DOHH2 (cell line): ENCODE results near the gene C2CD4D.

Experiments
- H3F3A ChIP-seq: fragments of 200-600 bp; sonication (generic), shearing (Covaris generic); 2 replicates; pipeline ENCODE4 v1.6.0; 2016; ENCODE audit warnings: antibody characterized with exemption, mild to moderate bottlenecking; ENCODE audit not compliant: control insufficient read depth, insufficient read depth
- H3K27ac ChIP-seq: fragments of 200-600 bp; sonication (generic); 2 replicates; pipeline ENCODE4 v1.5.1; 2014; ENCODE audit warnings: low read depth, mild to moderate bottlenecking, low read length, moderate library complexity
- H3K27me3 ChIP-seq: fragments of 200-600 bp; sonication (generic); 2 replicates; pipeline ENCODE4 v1.6.1; 2014; ENCODE audit warnings: mild to moderate bottlenecking, low read length, mixed read lengths; ENCODE audit not compliant: control insufficient read depth
- H3K36me3 ChIP-seq: fragments of 200-600 bp; sonication (generic); 2 replicates; pipeline ENCODE4 v1.6.1; 2014; ENCODE audit warnings: mild to moderate bottlenecking, low read length, moderate library complexity, mixed read lengths; ENCODE audit not compliant: control insufficient read depth
- H3K4me1 ChIP-seq: fragments of 200-600 bp; sonication (generic); 2 replicates; pipeline ENCODE4 v1.6.1; 2014; ENCODE audit warnings: mild to moderate bottlenecking, low read length, mixed read lengths; ENCODE audit not compliant: control insufficient read depth
- H3K4me2 ChIP-seq: fragments of 200-600 bp; sonication (generic); 2 replicates; pipeline ENCODE4 v1.6.0; 2014; ENCODE audit warnings: mild to moderate bottlenecking, low read length, moderate library complexity
- H3K4me3 ChIP-seq: fragments of 200-600 bp; sonication (generic); 2 replicates; pipeline ENCODE4 v1.5.1; 2014; ENCODE audit warnings: mild to moderate bottlenecking, low read length, mixed read lengths
- H3K79me2 ChIP-seq: fragments of 200-600 bp; sonication (generic); 2 replicates; pipeline ENCODE4 v1.6.1; 2014; ENCODE audit warnings: mild to moderate bottlenecking, low read length, mixed read lengths; ENCODE audit not compliant: control insufficient read depth
- H3K9me2 ChIP-seq: fragments of 200-600 bp; sonication (generic); replicated peaks from 2 replicates; pipeline ENCODE4 v1.6.1; 2014; ENCODE audit warnings: mild to moderate bottlenecking, low read length, mixed read lengths; ENCODE audit not compliant: control insufficient read depth
- H3K9me3 ChIP-seq: fragments of 200-600 bp; sonication (generic); 2 replicates; pipeline ENCODE4 v1.6.1; 2014; ENCODE audit warnings: antibody characterized with exemption, low read length, mixed read lengths; ENCODE audit not compliant: control insufficient read depth, insufficient read depth
- H4K20me1 ChIP-seq: fragments of 200-600 bp; sonication (generic); 2 replicates; pipeline ENCODE4 v1.6.0; 2014; ENCODE audit warnings: low read depth, mild to moderate bottlenecking, antibody characterized with exemption, low read length, moderate library complexity; ENCODE audit not compliant: control insufficient read depth, insufficient read depth
- EZH2phosphoT487 ChIP-seq: fragments of 200-600 bp; sonication (generic); IDR thresholded peaks from 2 replicates; pipeline ENCODE4 v1.6.1; 2017; ENCODE audit warnings: borderline replicate concordance, mild to moderate bottlenecking, antibody characterized with exemption, low read length, moderate library complexity, mixed read lengths
- TF ChIP-seq, protein P1 (sequence below): fragments of 200-600 bp; sonication (generic); IDR thresholded peaks from one replicate; pipeline ENCODE4 v1.5.1; 2014; ENCODE audit warnings: antibody characterized with exemption, mild to moderate bottlenecking, low read depth, low read length; ENCODE audit not compliant: poor library complexity, severe bottlenecking

The C2CD4D gene

DNA sequence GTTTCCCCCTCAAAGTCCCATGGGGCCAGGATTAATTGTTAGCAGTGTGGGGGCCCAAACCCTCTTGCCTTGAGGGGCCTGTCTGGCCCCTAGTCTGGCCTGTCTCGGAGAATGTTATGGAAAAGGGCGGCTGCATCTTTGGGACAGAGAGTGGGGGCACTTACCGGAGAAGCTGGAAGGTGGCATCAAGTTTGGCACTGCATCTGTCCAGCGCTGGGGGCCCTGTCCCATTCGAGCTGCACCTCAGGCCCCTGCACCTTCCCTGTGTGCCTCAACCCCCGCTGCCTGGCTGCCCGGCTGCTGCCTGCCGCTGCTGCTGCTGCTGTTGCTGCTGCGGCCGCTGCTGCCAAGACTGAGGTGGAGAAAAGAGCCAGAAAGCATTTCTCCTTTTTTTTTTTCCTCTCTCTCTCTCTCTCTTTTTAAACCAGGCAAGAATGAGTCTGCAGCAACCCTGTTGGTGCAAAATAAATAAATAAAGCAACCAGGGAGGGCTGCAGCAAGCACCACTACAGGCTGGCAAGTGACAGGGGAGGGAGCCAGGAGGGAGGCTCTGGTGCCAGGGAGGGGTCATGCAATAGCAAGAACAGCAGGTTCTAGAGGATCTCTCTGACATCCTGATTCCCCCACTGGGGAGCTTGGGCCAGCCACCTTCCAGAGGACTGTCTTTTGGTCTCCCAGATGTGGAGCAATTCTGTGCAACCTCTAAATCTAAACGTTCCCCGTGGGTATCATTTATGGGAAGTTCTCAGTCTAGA is 34.4 kb downstream of the C2CD4D start, which contains the start of gene LINGO4:
LINGO4 (minus strand) TSS at position 354 of the 755 bp plus-strand sequence. CDS start 2,715 bp downstream, outside the sequence.
- Histone ChIP-seq H3K27ac (no peak within 1 kb of the TSS), H3K9me3 (no peaks in the 10 kb centered on the region), H3K4me1 (peaks cover 13% of the 10 kb centered on the region), H3K27me3 (peaks cover 17% of the 10 kb centered on the region), H3K9me2 (no peaks in the 10 kb centered on the region), H3K4me2 (peak within 1 kb of the TSS; percentile 28), H3K36me3 (no peaks in the 10 kb centered on the region), H3K79me2 (no peaks in the 10 kb centered on the region), H4K20me1 (no peaks in the 10 kb centered on the region), H3K4me3 (no peak within 1 kb of the TSS), H3F3A (no peaks in the 10 kb centered on the region)
- TF ChIP-seq, protein P1, sequence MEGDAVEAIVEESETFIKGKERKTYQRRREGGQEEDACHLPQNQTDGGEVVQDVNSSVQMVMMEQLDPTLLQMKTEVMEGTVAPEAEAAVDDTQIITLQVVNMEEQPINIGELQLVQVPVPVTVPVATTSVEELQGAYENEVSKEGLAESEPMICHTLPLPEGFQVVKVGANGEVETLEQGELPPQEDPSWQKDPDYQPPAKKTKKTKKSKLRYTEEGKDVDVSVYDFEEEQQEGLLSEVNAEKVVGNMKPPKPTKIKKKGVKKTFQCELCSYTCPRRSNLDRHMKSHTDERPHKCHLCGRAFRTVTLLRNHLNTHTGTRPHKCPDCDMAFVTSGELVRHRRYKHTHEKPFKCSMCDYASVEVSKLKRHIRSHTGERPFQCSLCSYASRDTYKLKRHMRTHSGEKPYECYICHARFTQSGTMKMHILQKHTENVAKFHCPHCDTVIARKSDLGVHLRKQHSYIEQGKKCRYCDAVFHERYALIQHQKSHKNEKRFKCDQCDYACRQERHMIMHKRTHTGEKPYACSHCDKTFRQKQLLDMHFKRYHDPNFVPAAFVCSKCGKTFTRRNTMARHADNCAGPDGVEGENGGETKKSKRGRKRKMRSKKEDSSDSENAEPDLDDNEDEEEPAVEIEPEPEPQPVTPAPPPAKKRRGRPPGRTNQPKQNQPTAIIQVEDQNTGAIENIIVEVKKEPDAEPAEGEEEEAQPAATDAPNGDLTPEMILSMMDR: no peak
- no peak for TF ChIP-seq EZH2phosphoT487

- Histone ChIP-seq H3K4me1 (peaks cover 13% of the 10 kb centered on the region), H3K79me2 (no peaks in the 10 kb centered on the region), H3K4me2 (peak overlapping the region; percentile 28; the same call in 1 of the 2 replicates), H3K36me3 (no peaks in the 10 kb centered on the region), H3K4me3 (no peak overlapping the region), H3K9me3 (no peaks in the 10 kb centered on the region), H3F3A (no peaks in the 10 kb centered on the region), H4K20me1 (no peaks in the 10 kb centered on the region), H3K27me3 (peaks cover 27% of the 10 kb centered on the region), H3K9me2 (no peaks in the 10 kb centered on the region), H3K27ac (no peak overlapping the region)
- no peak for TF ChIP-seq EZH2phosphoT487
- TF ChIP-seq, protein P1: no peak
Measured at GRCh38 chr1:151803915-151804314, 35.7 kb downstream of the C2CD4D start.

DNA sequence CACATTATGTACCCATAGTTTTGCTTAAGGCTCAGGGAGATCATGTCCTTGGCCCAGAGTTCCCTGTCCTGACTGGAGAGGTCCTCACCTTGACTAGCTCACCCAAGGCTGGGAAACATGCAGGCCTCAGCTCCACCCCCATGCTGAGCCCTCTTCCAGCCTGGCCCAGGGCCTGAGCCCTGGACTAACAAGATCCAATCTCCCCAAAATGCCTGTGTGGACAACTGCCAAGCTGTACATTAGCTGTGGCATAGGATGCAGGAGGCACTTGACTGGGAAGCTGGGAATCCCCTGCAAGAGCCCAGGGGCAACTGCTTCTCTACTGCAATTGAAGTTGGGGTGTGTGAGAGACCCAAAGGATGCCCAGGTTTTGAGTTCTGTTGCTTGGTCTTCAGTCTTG is 36.5 kb downstream of the C2CD4D start:
- H3K27ac ChIP-seq: no peak overlapping the region
- H3K4me3 ChIP-seq: no peak overlapping the region
- peaks cover 25% of the 10 kb centered on the region for H3K27me3 ChIP-seq
- no peaks in the 10 kb centered on the region for H3K36me3 ChIP-seq
- no peak overlapping the region for H3K4me2 ChIP-seq
- peaks cover 13% of the 10 kb centered on the region for H3K4me1 ChIP-seq
- no peaks in the 10 kb centered on the region for H3K9me3 ChIP-seq
- H3K9me2 ChIP-seq: no peaks in the 10 kb centered on the region
- TF ChIP-seq, protein P1: no peak
- no peaks in the 10 kb centered on the region for H3K79me2 ChIP-seq
- no peaks in the 10 kb centered on the region for H3F3A ChIP-seq
- no peaks in the 10 kb centered on the region for H4K20me1 ChIP-seq
